ENCODE data around the gene GJD4. TPM values are rescaled to one million over a fixed set of nuclear protein-coding genes. Genes with fewer than 3 reads are reported as not detected.

The GJD4 gene
- total RNA-seq, 2 experiments from 2014 or later: not detected

DNA sequence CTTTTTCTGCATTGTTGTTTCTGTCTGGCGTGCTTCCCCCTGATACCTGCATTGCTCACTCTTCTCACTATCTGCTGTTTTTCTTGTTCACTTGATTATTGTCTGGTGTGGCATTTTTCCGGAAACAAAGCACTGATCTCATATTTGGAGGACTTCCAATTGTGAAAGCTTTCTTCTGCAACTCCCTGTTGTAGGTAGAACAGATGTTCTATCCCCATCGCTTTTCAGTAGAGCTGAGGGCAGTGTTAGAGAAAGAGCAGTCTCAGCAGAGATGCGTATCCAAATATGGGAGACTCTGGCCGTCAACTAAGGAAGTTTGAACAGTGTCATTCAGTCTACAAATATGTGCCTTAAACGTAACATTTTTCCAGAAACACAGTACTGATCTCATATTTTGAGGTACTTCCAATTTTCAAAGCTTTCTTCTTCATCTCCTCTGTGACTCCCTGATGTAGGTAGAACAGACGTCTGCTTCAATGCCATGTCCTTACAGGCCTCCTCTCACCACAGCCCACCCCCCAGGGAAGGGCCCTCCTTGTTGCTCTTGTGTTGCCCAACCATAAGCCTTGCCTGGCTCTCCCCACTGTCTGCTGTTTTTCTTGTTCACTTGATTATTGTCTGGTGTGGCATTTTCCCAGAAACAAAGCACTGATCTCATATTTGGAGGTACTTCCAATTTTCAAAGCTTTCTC, 27.1 kb upstream of the GJD4 start:
- Histone ChIP-seq H2AFZ (ENCODE audit: low read length) (no peak overlapping the region), H3K9me2 (ENCODE audit: insufficient read depth, low read length) (no peaks in the 10 kb centered on the region), H3K4me3 (ENCODE audit: low read depth, low read length, poor library complexity, severe bottlenecking) (no peak overlapping the region), H3K27ac (ENCODE audit: low read depth, low read length, poor library complexity, severe bottlenecking) (no peak overlapping the region), H3K4me2 (ENCODE audit: low read length) (no peak overlapping the region), H3K4me1 (ENCODE audit: insufficient read depth, low read length, poor library complexity, severe bottlenecking) (no peaks in the 10 kb centered on the region), H3K79me2 (ENCODE audit: insufficient read depth, low read depth, low read length) (no peaks in the 10 kb centered on the region), H3K9me3 (ENCODE audit: low read length) (no peaks in the 10 kb centered on the region), H3K36me3 (ENCODE audit: insufficient read depth, low read length) (0 out of 2 replicates have a peak, but pooled peaks cover 3% of the 10 kb centered on the region), H4K20me1 (ENCODE audit: insufficient read depth, low read length) (no peaks in the 10 kb centered on the region)
- no peak for DNase-seq (ENCODE audit: low spot score)
- BruUV-seq (replicated peaks): no TSS peak
- TF ChIP-seq, protein P1, sequence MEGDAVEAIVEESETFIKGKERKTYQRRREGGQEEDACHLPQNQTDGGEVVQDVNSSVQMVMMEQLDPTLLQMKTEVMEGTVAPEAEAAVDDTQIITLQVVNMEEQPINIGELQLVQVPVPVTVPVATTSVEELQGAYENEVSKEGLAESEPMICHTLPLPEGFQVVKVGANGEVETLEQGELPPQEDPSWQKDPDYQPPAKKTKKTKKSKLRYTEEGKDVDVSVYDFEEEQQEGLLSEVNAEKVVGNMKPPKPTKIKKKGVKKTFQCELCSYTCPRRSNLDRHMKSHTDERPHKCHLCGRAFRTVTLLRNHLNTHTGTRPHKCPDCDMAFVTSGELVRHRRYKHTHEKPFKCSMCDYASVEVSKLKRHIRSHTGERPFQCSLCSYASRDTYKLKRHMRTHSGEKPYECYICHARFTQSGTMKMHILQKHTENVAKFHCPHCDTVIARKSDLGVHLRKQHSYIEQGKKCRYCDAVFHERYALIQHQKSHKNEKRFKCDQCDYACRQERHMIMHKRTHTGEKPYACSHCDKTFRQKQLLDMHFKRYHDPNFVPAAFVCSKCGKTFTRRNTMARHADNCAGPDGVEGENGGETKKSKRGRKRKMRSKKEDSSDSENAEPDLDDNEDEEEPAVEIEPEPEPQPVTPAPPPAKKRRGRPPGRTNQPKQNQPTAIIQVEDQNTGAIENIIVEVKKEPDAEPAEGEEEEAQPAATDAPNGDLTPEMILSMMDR (conservative IDR thresholded peaks at IDR 0.05; ENCODE audit: low read length): no peak
- no peak for TF ChIP-seq EZH2phosphoT487 (IDR thresholded peaks at IDR 0.05; ENCODE audit: borderline replicate concordance, low read depth, low read length)
- CTCF ChIA-PET (ENCODE audit: unreplicated experiment): no interaction called here
- POLR2A ChIA-PET: interaction anchor here (0.6 to 1.3 kb wide), 2 partner anchors 22 to 319 kb away, joined by 3 to 4 read pairs; no protein-coding TSS in a partner anchor
- intact Hi-C loops (cut with micrococcal nuclease; ENCODE audit: unreplicated experiment): no loop called here

DNA sequence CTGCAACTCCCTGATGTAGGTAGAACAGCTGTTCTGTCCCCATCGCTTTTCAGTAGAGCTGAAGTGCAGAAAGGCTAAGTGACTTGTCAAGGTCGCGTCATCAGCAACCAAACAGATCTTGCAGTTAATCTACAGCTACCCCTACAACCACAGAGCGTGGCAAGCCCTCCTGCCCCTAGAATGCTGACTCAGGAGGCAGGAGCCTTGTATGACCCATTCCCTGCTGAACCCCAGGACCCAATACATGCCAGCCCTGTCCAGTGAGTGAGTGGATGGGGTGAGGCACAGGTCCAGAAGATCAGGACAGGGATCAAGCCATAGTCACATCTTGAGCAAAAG, 26.6 kb upstream of the GJD4 start:
- H3K27ac ChIP-seq (ENCODE audit: low read depth, low read length, poor library complexity, severe bottlenecking): no peak overlapping the region
- ChIA-PET CTCF (ENCODE audit: unreplicated experiment) (no interaction called here), POLR2A (interaction anchor here (0.6 to 1.3 kb wide), 2 partner anchors 23 to 319 kb away, joined by 3 to 4 read pairs; no protein-coding TSS in a partner anchor)
- TF ChIP-seq, protein P1 (conservative IDR thresholded peaks at IDR 0.05; ENCODE audit: low read length): no peak
- TF ChIP-seq EZH2phosphoT487 (IDR thresholded peaks at IDR 0.05; ENCODE audit: borderline replicate concordance, low read depth, low read length): no peak
- H4K20me1 ChIP-seq (ENCODE audit: insufficient read depth, low read length): no peaks in the 10 kb centered on the region
- no peaks in the 10 kb centered on the region for H3K9me3 ChIP-seq (ENCODE audit: low read length)
- H3K9me2 ChIP-seq (ENCODE audit: insufficient read depth, low read length): no peaks in the 10 kb centered on the region
- no peak overlapping the region for H3K4me3 ChIP-seq (ENCODE audit: low read depth, low read length, poor library complexity, severe bottlenecking)
- intact Hi-C loops (cut with micrococcal nuclease; ENCODE audit: unreplicated experiment): no loop called here
- H2AFZ ChIP-seq (ENCODE audit: low read length): no peak overlapping the region
- no peaks in the 10 kb centered on the region for H3K4me1 ChIP-seq (ENCODE audit: insufficient read depth, low read length, poor library complexity, severe bottlenecking)
- no peaks in the 10 kb centered on the region for H3K79me2 ChIP-seq (ENCODE audit: insufficient read depth, low read depth, low read length)
- H3K4me2 ChIP-seq (ENCODE audit: low read length): no peak overlapping the region
- no TSS peak for BruUV-seq (replicated peaks)
- no peak for DNase-seq (ENCODE audit: low spot score)
- 0 out of 2 replicates have a peak, but pooled peaks cover 3% of the 10 kb centered on the region for H3K36me3 ChIP-seq (ENCODE audit: insufficient read depth, low read length)

DNA sequence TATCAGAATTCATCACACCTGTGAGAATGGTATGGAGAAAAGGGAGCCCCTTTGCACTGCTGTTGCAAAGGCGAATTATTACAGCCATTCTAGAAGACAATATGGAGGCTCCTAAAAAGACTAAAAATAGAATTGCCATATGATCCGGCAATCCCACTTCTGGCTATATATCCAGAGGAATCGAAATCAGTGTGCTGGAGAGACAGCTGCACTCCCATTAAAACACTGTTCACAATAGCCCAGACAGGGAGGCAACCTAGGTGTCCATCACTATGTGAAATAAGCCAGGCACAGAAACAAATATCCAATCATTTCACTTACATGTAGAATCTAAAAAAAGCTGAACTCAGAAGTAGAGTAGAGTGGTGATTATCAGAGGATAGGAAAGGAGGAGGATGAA, 26.0 kb upstream of the GJD4 start:
- Histone ChIP-seq H3K27ac (ENCODE audit: low read depth, low read length, poor library complexity, severe bottlenecking) (no peak overlapping the region), H4K20me1 (ENCODE audit: insufficient read depth, low read length) (no peaks in the 10 kb centered on the region), H3K4me1 (ENCODE audit: insufficient read depth, low read length, poor library complexity, severe bottlenecking) (no peaks in the 10 kb centered on the region), H3K9me3 (ENCODE audit: low read length) (no peaks in the 10 kb centered on the region), H3K4me3 (ENCODE audit: low read depth, low read length, poor library complexity, severe bottlenecking) (no peak overlapping the region), H3K79me2 (ENCODE audit: insufficient read depth, low read depth, low read length) (no peaks in the 10 kb centered on the region), H3K9me2 (ENCODE audit: insufficient read depth, low read length) (no peaks in the 10 kb centered on the region), H2AFZ (ENCODE audit: low read length) (no peak overlapping the region), H3K4me2 (ENCODE audit: low read length) (no peak overlapping the region), H3K36me3 (ENCODE audit: insufficient read depth, low read length) (0 out of 2 replicates have a peak, but pooled peaks cover 3% of the 10 kb centered on the region)
- no TSS peak for BruUV-seq (replicated peaks)
- no peak for TF ChIP-seq EZH2phosphoT487 (IDR thresholded peaks at IDR 0.05; ENCODE audit: borderline replicate concordance, low read depth, low read length)
- TF ChIP-seq, protein P1 (conservative IDR thresholded peaks at IDR 0.05; ENCODE audit: low read length): no peak
- intact Hi-C loops (cut with micrococcal nuclease; ENCODE audit: unreplicated experiment): no loop called here
- ChIA-PET CTCF (ENCODE audit: unreplicated experiment) (no interaction called here), POLR2A (interaction anchor here (1.2 to 1.3 kb wide), 2 partner anchors 9 to 23 kb away, joined by 3 to 5 read pairs; no protein-coding TSS in a partner anchor)
- DNase-seq (ENCODE audit: low spot score): no peak
